ENCODE data around the gene MAP4K4.
"Not testable (repeated sequence)": the region's sequence is repeated elsewhere in the genome, so short reads cannot be mapped to it uniquely, and the experiment has no call there.

Gene MAP4K4

GRCh38 chr2:101744832-101745231 is 47.3 kb downstream of the MAP4K4 start:
- DNase-seq = no peak

GRCh38 chr2:101745711-101746694 is 48.5 kb downstream of the MAP4K4 start:
- DNase-seq = peak; percentile 77

- DNase-seq = no peak
Measured at GRCh38 chr2:101748000-101748399, 50.5 kb downstream of the MAP4K4 start.

- DNase-seq = not testable (repeated sequence)
Measured at GRCh38 chr2:101748462-101748861, 51.0 kb downstream of the MAP4K4 start.

- DNase-seq = no peak
Measured at GRCh38 chr2:101750688-101751087, 53.2 kb downstream of the MAP4K4 start.

- DNase-seq = no peak
Measured at GRCh38 chr2:101751276-101751815, 53.8 kb downstream of the MAP4K4 start.

GRCh38 chr2:101751875-101752619 is 54.5 kb downstream of the MAP4K4 start:
- DNase-seq = no peak

GRCh38 chr2:101752716-101753616 is 55.5 kb downstream of the MAP4K4 start:
- DNase-seq = peak; percentile 75

GRCh38 chr2:101753720-101754490 is 56.4 kb downstream of the MAP4K4 start:
- DNase-seq = no peak

GRCh38 chr2:101754618-101755017 is 57.1 kb downstream of the MAP4K4 start:
- DNase-seq = peak; percentile 51

- DNase-seq = no peak
Measured at GRCh38 chr2:101756266-101756665, 58.8 kb downstream of the MAP4K4 start.

- peak; percentile 83 for DNase-seq
Measured at GRCh38 chr2:101758001-101758400, 60.5 kb downstream of the MAP4K4 start.

- DNase-seq = peak; percentile 97
Measured at GRCh38 chr2:101759162-101759561, 61.7 kb downstream of the MAP4K4 start.

GRCh38 chr2:101762451-101763171 is 65.1 kb downstream of the MAP4K4 start:
- DNase-seq = no peak

GRCh38 chr2:101763496-101764333 is 66.2 kb downstream of the MAP4K4 start:
- DNase-seq = peak; percentile 40

GRCh38 chr2:101766337-101766736 is 68.8 kb downstream of the MAP4K4 start:
- DNase-seq = no peak

GRCh38 chr2:101766871-101767739 is 69.6 kb downstream of the MAP4K4 start:
- peak; percentile 97 for DNase-seq

- DNase-seq = no peak
Measured at GRCh38 chr2:101768556-101769220, 71.2 kb downstream of the MAP4K4 start.
